CD4-positive, alpha-beta T cell treated with Interleukin-21 for 1 hour (primary cell): ENCODE results near the gene PGAM5.
"Not testable (repeated sequence)": the region's sequence is repeated elsewhere in the genome, so short reads cannot be mapped to it uniquely, and the experiment has no call there.

Source experiments
- DNase-seq: peaks from one replicate; pipeline ENCODE4 v3.0.0-alpha.2; 2020

The PGAM5 gene

DNA sequence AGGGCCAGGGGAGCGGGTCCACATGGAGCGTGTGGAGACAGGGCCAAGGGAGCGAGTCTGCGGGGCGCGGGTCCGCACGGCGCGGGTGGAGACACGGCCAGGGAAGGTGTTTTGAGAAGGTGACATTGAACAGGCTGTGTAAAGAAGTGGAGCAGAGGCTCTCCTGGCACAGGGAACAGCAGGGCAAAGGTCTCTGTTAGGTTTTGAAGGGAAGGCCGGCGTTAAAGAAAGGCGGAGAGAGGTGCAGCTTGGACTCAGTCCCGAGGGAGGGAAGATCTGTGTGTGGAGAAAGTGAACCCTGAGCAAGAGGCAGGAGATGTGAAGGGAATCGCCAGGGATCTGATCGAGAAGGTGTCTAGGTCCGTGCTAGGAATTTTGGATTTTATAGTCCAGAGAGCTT, 21.4 kb upstream of the PGAM5 start:
- no peak for DNase-seq

DNA sequence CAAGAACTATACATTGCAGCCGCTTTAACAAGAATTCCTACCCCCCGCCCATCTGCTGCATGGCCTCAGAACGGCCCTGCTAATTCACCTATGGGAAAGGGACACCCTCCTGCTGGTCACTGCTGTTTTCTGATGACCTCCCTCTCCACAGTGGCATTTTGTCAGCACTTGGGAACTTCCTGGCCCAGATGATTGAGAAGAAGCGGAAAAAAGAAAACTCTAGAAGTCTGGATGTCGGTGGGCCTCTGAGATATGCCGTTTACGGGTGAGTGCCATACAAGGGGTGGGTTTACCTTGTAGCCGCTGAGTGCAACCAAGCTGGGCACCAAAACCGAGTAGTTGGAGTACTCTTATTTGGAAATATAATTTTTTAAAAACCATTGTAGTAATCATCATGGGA, 20.5 kb upstream of the PGAM5 start:
- DNase-seq = no peak

DNA sequence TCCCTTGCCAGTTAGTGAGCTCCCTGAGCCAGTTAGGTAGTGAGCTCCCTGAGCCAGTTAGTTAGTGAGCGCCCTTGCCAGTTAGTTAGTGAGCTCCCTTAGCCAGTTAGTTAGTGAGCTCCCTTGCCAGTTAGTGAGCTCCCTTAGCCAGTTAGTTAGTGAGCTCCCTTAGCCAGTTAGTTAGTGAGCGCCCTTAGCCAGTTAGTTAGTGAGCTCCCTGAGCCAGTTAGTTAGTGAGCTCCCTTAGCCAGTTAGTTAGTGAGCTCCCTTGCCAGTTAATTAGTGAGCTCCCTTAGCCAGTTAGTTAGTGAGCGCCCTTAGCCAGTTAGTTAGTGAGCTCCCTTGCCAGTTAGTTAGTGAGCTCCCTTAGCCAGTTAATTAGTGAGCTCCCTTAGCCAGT, 18.6 kb upstream of the PGAM5 start:
- not testable (repeated sequence) for DNase-seq

- DNase-seq = not testable (repeated sequence)
These were observed 15.8 kb upstream of the PGAM5 start for GRCh38 chr12:132694888-132695287.

GRCh38 chr12:132695431-132695830, 15.2 kb upstream of the PGAM5 start:
- DNase-seq = no peak

- no peak for DNase-seq
These were observed 12.3 kb upstream of the PGAM5 start for GRCh38 chr12:132698341-132698740.

DNA sequence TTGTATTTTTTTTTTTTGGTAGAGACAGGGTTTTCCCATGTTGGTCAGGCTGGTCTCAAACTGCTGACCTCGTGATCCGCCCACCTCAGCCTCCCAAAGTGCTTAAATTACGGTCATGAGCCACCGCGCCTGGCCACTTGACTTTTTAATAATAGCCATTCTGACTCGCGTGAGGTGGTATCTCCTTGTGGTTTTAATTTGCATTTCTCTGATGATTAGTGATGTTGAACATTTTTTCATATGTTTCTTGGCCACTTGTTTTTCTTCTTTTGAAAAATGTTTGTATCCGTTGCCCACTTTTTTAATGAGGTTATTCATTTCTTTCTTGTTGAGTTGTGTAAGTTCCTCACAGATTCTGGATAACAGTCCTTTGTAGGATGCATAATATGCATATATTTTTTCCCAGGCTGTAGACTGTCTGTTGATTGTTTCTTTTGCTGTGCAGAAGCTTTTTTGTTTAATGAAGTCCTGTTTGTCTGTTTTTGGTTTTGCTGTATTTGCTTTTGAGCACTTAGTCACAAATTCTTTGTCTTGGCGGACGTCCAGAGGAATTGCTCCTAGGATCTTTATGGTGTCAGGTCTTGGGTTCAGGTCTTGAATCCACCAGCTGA, 10.3 kb upstream of the PGAM5 start:
- DNase-seq = no peak

DNA sequence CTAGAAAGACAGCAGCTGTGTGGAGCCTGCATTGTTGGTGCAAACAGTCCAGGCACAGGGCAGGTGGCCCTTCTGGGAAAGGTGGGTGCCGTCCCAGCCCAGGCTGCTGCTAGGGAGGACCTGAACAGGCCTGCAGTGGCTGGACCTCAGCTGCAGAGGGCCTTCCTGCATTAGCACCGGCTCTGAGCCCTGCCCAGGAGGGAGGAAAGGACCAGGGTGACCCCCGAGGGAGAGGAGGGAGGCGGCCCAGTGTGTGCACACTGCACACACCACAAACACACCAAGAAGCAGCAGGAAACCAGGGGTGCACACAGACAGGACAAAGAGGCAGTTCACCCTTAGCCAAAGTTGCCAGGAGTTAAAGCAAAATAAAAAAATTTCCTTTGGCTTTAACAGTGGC, 8.0 kb upstream of the PGAM5 start:
- DNase-seq = no peak

- DNase-seq = no peak
These were observed 7.0 kb upstream of the PGAM5 start for GRCh38 chr12:132703641-132704040.

GRCh38 chr12:132707241-132707640, 3.4 kb upstream of the PGAM5 start:
- DNase-seq = no peak

- no peak for DNase-seq
These were observed 2.5 kb upstream of the PGAM5 start for GRCh38 chr12:132708150-132708549.

DNA sequence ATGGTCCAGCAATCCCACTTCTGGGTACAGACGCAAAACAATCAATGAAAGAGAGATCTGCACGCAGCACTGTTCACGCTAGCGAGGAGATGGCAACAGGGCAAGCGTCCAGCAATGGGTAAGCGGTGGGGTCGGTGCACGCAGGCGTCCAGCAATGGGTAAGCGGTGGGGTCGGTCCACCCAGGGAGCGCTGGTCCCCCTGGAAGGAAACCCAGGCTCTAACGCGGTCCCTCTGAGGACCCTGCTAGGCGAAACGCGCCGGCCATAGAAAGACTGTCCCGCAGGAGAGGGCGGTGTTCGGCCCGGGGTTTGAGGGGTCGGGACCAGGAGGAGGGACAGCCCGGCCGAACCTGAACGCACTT, 618 bp upstream of the PGAM5 start:
- no peak for DNase-seq

GRCh38 chr12:132711080-132711843, 620 bp downstream of the PGAM5 start:
- peak; percentile 12 for DNase-seq

DNA sequence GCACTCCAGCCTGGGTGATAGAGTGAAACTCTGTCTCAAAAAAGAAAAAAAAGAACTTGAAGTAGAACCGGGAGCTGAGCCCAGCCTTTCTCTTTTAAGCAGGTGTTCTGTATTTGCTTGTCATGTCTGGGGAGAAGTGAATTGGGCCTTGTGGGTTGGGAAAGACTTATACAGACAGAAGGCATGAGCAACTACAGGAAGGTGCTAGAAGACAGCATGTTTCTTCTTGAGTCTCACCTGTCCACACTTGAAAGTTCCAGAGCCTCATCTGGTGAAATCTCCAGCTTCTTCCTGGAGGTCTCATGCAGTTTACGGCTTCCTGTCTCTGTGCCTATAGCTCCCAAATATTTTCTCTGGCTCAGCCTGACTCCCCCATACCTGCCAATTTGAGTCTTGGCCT, 2.5 kb downstream of the PGAM5 start:
- DNase-seq = no peak

GRCh38 chr12:132715874-132716273, 5.2 kb downstream of the PGAM5 start:
- no peak for DNase-seq

- no peak for DNase-seq
These were observed 5.7 kb downstream of the PGAM5 start for GRCh38 chr12:132716356-132716755.

DNA sequence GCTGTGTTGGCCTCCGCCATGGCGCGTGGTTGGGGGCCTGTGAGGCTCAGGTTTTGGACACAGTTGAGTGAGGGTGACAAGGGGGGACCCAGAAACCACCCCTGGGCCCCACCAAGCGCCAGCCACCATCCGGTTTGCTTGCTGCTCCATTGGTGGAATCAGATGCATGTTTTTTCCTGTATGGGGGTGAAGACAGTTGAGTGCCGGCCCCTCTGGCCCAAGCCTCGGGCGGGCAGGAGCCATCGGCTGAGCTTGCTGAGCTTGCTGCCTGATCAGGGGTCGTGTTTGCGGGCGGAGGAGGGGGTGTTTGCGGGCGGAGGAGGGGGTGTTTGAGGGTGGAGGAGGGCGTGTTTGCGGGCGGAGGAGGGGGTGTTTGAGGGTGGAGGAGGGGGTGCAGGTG, 6.4 kb downstream of the PGAM5 start:
- no peak for DNase-seq

DNA sequence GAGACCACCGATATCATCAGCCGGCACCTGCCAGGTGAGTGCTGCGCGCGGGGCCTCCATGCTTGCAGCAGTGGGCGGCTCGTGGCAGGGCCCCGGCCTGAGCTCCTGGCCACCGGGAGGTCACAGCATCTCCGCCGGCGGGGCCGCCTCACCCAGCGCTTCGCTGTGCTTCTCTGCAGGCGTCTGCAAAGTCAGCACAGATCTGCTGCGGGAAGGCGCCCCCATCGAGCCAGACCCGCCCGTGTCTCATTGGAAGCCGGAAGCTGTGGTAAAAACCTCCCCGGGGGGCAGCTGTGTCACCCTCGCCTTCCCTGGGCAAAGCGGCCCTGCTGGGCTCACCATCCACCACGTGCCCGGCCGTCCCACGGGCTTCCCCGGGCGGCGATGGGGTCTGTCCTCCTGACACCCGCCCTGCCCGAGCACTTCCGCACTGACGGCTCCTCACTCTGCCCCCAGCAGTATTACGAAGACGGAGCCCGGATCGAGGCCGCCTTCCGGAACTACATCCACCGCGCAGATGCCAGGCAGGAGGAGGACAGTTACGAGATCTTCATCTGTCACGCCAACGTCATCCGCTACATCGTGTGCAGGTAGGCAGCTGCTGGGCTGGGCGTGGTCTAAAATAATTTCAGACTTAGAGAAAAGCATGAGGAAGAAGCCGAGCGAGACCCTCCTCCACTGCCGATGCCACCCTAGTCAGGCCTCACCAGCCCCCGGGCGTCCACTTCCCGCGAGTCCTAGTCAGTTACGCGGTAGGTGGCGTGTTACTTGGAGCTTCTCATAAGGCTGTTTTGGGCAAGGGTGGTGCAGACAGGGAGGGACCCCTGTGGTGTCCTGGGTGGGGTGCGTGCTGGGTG, 7.1 kb downstream of the PGAM5 start:
- no peak for DNase-seq

DNA sequence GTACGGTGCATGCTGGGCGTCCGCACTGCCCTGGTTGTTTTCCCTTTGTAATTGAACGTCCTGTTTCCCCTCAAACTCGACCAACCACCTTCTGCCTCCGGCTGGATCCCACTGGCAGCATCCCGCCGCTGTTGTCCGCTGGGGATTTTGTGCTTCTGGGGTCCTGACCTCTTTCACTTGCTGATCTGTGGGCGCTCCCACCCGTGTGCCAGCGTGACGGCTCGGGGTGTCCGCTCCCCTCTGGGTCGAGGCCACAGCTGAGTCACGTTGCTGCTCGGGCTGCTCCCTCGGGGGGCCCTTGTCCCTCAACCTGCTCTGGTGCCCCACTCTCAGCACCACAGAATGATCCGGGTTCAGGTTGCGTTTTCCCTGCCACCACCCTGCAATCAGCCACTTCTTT, 8.0 kb downstream of the PGAM5 start:
- DNase-seq = no peak

DNA sequence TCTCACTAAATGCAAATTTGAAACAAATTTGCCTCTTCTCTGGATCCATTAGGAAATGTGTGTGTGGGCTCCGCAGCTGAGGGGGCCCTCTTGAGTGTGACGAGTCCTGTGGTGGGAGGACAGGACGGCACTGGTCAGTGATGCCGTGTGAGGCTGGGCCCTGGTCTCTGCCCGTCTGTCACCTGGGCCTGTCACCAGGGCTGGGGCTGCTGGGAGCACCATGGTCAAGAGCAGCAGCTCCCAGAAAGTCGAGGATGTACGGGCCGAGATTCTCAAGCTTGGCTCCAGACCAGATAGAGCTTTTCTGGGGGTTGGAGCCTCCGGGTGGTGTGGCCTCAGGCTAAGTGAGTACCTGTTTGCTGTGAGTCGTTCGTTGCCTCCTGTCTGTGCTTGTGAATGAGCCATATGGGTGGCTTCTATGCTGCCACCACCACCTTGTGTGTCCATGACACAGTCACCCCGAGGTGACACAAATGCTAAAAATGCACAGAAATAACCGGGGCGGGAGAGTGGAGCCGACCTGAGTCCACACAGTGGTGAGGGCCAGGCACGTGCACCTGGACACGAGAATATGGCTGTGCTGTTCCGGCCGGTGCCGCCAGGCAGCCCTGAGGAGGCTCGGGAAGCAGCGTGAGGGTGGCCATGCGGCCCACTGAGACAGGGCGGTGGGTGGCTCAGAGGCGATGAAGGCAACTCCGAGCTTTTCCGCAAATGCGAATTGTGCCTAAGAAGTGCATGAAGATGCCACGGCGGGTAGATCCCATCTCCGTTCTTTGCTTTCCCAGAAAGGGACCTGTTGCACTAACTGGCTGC, 8.7 kb downstream of the PGAM5 start:
- no peak for DNase-seq

- no peak for DNase-seq
These were observed 9.3 kb downstream of the PGAM5 start for GRCh38 chr12:132719954-132720324.

DNA sequence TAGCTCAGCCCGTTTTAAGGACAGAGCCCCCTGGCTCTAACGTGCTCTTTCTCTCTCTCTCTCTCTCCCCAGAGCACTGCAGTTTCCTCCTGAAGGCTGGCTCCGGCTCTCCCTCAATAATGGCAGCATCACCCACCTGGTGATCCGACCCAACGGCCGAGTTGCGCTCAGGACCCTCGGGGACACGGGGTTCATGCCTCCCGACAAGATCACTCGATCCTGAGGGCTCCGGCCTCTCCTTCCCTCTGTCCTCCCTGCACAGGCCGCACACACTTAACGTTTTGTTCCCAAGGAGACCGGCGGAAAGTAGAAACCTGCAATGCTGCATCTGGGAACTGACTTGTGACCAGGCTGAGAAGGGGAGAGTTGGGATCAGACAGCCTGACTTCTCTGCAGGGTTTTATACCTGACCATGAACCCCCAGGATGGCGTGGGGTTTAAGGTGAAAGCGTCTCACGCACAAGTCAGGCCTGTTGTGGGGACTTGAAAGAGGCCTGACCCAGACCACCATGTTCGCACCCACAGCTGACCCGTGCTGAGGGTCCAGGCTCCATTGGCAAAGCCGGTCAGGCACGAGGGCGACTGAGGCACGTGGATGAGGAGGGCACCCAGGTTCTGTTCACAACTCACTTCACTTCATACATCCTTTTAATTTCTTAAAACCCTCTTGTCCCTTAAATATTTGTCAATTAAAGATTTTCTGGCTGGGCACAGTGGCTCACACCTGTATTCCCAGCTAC, 10.1 kb downstream of the PGAM5 start:
- no peak for DNase-seq
